Measurements from ENCODE around the gene RNF114.
"Not testable (repeated sequence)": the region's sequence is repeated elsewhere in the genome, so short reads cannot be mapped to it uniquely, and the experiment has no call there.

Gene RNF114

DNA sequence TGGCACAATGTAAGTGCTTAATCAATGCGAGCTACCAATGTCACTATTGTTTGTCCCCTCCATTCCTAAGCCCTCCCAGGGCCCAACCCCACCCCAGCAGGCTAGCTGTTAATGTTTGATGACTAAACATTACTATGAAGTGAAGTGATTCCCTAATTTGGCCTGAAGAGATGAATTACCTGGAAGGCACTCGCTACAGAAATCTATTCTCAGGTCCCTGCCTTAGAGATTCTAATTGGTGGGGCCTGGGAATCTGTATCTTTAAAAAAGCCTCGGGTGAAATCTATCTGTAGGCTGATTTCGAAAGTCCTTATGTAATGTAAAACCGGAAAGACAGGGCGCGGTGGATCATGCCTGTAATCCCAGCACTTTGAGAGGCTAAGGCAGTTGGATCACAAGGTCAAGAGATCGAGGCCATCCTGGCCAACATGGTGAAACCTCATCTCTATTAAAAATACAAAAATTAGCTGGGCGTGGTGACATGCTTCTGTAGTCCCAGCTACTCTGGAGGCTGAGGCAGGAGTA, 29.6 kb downstream of the RNF114 start:
- DNase-seq = no peak

DNA sequence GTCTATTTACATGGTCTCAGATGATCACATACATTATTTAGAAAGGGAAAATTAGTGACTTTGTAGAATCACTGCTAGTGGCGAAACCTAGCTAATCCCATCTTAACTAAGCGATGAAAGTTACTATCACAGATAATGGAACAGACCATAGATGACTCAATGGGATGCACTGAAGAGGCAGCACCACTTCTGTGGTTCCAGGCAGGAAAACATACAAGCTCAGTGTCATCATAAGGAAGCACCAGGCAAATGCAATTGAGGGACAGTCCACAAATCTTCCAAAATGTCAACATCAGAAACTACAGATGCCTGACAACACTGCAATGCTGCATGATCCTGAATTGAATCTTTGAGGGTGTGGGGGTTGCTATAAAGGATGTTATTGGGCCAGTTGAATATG, 30.7 kb downstream of the RNF114 start:
- DNase-seq = peak; percentile 35

DNA sequence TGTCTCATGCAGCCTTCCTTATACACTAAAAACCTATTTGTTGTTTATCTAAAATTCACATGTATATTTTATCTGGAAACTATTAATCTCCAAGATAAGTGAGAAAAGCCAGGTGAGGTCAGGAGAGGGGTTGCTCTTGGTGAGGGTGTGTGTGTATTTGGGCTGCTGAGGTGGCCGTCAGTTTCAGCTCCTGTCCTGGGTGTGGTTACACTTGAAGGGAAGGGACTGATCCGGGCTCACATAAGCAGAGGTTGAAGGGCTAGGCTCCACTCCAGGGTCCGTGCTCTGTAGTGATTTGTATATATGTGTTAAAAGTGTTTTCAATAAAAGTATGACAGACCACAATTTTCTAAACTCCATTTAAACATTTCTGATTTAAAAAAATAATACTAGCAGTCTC, 33.0 kb downstream of the RNF114 start:
- DNase-seq = no peak

DNA sequence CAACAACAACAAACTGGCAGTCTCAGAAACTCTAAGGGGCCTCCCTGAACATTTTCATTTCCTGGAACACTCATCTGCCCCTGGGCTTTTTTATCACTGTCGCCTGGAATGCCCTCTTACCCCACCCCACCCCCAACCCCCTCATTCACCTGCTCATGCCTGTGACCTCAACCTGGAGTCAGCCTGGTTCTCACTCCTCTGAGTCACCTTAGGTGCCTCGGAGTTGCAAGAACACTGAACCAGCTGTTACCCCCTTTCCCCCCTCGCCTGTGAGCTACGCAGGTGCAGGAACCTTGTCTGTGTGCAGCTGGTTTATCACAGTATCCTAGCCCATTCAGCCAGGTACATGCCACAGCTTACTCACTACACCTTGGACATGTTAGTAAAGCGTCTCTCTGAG, 33.7 kb downstream of the RNF114 start:
- no peak for DNase-seq

DNA sequence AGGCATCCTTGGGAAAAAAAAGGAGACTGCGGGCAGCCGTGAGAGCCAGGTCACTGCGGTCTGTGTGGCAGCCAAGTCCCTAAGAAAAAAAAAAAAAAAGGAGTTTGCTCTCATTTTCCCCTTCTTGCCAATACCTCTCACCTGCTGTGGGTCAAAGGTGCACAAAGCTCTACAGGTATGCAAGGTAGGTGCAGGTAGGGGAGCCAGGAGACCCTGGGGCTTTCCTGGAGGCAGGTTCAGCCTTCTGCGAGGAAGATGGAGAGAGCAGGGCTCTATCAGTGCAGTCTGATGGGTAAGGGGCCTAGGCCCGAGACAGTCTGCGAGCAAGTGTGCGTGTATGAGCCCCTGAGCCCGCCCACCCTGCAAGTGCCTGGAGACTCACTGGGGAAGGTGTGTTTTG, 34.3 kb downstream of the RNF114 start:
- no peak for DNase-seq

DNA sequence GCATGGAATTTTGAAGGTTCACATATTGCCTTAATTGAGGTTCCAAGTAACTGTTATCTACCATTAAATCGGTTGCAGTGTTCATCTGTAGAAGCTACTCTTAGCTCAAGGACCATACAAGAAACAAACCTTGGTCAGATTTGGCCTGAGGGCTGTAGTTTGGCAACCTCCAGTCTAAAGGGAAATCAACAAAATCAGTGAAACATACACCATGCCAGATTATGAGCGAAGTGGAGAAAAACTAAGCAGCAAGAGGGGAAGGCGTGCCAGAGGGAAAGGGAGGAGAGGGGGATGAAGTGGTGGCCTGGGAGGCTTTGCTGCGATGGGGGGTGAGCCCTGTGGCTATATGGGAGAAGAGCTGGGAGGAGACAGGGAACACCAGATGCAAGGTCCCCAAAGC, 37.8 kb downstream of the RNF114 start:
- no peak for DNase-seq

DNA sequence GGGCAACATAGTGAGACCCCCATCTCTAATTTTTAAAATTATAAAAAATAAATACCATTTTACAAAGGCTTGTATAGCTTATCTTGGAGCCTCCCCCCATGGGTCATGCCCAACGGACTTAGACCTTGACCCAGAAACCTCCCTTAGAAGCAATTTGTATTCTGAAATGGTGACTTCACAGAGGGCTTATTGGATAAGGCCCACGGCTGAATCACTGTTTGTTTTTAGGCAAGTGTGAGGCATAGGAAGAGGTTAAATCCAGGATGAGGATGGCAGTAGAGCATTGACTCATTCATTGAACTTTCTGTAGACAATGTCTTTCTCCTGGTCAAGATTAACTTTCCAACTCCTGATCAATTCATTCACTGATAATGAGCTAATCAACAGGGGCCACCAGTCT, 40.3 kb downstream of the RNF114 start:
- peak; percentile 54 for DNase-seq

DNA sequence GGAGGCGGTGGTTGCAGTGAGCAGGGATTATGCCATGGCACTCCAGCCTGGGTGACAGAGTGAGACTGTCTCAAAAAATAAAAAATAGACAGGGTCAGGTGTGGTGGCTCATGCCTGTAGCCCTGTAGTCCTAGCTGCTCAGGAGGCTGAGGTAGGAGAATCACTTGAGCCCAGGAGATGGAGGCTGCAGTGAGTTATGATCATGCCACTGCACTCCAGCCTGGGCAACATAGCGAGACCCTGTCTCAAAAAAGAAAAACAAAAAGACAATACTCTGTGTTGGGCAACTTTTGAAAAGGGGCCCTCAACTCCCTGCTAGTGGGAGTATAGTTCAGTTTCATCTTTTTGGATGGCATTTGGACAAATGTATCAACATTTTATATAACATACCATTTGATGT, 41.5 kb downstream of the RNF114 start:
- DNase-seq = not testable (repeated sequence)

DNA sequence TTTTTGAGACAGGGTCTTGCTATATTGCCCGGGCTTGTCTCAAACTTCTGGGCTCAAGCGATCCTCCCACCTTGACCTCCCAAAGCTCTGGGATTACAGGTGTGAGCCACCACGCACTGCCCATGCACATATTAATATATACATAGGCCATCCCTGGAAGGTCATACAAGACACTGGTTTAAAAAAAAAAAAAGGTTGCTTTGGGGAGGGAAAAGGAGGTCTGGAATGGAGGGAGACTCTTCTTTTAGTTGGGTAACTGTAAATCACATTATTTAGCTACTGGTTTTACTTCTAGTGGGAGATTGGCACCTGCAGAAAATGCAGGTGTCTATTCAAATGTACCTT, 42.5 kb downstream of the RNF114 start:
- no peak for DNase-seq

DNA sequence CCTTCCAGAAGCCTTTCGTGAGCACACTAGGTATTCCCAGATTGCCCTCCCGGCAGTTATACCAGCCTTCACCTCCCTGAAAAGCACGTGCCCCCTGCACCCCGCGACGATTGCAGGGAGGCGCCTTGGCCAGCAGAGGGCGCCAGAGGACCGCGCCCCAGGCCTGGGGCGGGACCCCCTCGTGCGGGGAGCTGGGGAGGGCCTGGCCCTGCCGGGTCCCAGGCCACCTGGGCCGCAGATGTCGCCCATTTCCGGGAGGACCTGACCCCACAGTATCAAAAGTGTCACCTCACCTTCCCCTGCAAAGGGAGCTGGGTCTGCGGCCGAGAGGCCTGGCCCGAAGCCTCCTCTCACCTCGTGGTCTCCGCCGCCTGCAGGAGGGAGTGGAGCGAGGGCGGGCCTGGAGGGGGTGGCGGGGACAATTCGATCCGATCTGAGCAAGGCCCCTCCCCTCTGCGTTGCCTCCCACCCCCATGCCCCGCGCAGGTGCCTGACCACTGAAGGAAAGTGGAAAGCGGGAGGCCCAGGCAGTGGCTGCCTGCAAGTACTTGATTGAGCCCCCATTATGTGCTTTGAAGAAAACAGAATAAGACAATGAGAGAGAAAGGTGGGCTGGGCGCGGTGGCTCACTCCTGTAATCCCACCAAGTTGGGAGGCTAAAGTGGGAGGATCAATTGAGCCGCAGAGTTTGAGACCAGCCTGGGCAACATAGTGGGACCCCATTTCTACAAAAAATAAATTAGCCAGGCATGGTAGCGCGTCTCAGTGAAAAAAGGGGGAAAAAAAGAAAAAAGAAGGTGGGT, 43.0 kb downstream of the RNF114 start:
- peak; percentile 40 for DNase-seq

DNA sequence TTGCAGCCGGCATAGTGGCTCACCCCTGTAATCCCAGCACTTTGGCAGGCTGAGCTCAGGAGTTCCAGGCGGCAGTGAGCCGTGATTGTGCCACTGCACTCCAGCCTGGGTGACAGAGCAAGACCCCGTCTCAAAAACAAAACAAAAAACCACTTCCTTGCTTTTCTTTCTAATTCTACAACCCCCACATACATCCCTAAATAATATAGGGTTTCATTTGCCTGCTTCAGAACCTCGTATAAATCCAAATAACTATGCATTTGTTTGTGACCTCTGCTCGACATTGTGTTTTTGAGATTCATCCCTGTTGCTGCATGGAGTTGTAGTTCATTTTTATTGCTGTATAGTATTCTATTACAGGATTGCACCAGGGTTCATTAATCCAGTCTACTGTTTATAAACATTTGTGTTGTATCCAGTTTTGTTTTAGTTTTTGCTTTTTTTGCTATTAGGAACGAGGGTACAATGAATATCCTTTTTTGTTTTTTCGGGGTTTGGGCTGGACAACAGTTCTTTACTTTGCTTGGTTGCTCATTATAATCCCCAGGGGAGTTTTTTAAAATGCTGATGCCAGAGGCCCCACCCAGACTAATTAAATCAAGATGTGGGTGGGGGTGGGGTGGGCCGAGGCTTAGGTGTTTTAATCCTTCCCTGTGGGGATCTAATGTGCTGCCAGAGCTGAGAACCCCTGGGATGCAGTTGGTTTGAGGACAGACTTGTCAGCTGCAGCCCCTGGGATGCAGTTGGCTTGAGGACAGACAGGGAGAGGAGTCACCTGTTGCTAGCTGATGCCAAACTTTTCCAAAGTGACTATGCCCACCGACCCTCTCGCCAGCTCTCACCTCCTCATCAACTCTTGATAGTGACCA, 44.2 kb downstream of the RNF114 start:
- DNase-seq = no peak

DNA sequence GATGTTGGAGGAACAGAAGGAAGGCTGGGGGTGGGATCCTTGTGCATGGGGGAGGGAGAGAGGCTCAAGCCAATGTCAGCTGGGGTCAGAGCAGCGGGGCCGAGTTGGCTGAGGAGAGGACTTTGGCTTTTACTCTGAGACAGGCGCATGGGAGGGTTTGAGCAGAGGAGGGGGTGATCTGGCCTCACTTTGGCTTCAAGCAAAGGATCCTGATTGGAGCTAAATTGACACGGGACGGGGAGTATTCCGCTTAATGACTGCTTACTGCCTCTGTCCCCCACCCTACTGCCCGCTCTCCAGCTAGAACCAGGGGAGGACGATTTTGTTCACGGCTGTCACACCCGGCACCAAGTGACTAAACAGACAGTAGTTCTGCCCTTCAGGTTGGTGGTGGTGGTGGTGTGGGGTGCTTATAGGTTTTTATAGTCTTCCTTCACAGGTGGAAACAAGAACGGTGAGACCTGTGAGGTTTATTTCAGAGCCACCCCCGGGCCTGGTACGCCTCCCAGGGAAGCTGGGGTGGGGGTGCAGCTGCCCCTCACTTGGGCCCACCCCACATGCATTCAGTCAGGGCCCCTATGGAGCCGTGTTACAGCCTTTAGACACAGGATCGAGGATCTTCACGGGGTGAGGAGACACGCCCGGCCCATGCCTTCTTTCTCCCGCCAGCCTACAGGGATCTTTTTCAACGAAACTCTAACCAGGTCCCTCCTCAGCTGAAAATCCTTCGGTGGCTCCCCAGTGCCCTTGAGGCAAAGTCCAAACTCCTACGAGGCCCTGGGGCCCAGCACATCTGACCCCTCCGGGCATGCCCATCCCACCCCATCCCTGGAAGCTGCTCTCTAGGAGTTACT, 45.2 kb downstream of the RNF114 start:
- DNase-seq = no peak

DNA sequence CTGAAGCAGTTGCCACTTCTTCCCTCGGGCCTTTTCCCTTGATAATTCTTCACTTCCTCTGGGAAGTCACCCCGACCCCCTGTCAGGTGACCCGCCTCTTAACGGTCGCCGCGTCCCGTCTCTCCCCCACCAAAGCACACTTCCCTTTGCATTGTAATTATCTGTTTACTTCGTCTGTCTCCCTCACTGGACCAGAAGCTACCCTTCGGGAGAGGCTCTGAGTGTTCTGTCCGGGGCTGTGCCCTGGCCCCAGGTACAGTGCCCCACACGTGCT, 45.8 kb downstream of the RNF114 start:
- DNase-seq = no peak

DNA sequence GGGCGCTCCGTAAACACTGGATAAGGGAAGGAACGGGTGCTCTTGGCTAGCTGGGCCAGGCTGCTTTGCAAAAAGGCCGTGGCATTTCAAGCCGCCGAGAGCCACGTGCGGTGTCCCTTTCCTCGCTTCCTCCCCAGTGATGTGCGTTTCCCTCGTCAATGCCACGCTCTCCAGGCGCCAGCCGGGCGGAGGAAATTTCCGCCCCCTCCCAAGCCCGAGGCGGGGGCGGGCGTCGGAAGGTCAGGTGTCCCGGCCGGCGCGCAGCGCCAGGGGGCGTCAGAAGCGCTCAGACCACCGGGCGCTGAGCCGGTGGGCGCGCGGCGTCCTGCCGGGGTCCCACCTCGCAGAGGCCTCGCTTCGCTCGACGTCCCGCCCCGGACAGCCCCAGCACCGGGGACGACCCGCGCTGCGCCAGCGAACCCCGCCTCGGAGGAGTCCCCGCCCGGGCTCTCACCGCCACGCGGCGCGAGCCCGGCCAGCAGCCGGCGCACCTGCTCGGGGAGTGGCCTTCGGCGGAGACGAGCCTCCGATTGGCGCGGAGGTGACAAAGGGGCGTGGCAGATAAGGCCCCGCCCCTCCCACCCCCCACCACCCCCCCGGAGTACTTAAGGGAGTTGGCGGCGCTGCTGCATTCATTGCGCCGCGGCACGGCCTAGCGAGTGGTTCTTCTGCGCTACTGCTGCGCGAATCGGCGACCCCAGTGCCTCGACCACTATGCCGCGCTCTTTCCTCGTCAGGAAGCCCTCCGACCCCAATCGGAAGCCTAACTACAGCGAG, 46.3 kb downstream of the RNF114 start, which contains the start of gene SNAI1:
SNAI1 (plus strand) TSS at position 635 of the 777 bp plus-strand sequence; CDS start at position 715, 80 bp downstream.
- DNase-seq = peak; percentile 75

DNA sequence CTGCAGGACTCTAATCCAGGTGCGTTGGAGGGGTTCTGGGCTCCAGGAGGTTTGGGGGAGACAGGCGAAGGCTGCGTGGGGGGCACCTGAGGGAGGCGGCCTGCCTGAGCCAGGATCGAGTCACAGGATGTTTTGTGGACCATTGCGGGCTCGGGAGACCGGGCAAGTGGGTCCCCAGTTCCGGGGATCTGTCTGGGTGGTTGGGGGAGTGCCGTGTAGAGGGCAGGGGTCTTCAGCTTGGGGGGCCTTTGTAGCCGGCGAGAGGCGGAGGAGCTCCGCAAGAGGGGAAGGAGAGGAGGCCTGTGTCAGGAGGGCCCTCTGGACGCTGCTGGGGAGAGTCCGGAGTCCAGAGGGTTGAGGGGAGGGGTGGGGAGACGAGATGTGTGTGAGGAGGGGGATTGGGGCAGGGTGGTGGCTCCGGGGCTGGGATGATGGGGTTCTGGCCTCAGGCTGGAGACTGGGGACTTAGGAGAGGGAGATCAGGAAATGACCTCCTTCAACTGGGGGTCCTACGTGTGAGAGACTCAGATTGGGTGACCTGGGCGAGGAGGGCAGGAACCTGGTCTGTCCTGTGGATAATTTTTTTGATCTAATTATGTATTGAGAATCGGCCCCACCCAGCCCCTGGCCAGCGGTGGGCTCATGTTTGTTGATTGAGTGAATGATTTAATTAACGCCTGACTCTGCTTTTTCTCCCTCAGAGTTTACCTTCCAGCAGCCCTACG, 47.1 kb downstream of the RNF114 start:
- no peak for DNase-seq

DNA sequence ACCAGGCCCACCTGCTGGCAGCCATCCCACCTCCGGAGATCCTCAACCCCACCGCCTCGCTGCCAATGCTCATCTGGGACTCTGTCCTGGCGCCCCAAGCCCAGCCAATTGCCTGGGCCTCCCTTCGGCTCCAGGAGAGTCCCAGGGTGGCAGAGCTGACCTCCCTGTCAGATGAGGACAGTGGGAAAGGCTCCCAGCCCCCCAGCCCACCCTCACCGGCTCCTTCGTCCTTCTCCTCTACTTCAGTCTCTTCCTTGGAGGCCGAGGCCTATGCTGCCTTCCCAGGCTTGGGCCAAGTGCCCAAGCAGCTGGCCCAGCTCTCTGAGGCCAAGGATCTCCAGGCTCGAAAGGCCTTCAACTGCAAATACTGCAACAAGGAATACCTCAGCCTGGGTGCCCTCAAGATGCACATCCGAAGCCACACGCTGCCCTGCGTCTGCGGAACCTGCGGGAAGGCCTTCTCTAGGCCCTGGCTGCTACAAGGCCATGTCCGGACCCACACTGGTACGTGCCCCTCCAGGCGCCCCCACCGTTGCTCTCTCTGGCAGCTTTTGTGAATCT, 47.7 kb downstream of the RNF114 start:
- DNase-seq = no peak

DNA sequence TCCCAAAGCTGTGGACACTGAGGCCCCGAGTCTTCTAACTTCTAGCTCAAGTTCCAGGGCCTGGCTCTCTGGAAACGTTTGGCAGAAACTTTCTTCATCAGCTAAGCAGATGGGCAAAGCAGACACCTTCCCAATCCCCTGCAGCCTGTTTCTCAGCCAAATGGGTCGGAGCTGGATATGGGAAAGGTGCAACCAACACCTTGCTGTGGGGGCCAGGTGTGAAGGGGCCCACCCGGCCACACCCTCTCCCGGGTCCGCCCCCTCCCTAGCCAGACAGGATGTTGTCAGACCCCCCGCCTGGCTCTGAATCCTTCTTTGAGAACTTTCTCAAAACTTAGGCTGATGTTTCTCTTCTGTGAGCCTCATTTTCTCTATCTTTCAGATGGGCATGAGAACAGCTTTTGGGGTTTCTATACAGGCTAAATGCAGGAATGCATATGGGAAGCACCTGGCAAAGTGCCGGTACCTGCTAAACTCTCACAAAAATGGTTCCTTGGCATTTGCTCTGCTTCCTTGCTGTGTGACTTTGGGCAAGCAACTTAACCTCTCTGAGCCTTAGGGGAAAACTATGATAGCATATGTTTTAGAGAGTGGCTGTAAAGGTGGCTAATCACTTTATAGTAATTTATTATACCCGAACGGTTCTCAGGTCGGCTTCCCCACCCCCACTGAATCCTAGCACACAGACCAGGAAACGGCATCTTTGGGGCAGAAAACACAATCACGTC, 48.4 kb downstream of the RNF114 start:
- no peak for DNase-seq

DNA sequence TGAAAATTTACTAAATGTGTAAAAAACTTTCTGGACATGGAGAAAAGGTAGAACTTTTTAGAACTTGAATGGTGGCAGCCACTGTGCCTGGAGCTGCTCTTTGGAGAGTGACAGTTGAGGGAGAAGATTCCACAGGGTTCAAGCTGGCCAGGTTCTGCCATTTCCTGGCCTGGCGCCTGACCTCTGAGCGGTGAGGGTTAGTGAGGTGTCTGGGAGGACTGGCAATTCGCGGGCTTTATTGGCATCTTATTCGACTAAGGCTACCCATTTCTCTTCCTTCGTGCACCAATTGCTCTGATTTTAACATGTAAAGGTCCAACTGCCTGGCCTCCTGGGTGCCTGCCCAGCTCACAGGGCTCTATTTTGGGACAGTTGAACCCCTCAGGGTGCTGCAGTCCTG, 49.0 kb downstream of the RNF114 start:
- no peak for DNase-seq

DNA sequence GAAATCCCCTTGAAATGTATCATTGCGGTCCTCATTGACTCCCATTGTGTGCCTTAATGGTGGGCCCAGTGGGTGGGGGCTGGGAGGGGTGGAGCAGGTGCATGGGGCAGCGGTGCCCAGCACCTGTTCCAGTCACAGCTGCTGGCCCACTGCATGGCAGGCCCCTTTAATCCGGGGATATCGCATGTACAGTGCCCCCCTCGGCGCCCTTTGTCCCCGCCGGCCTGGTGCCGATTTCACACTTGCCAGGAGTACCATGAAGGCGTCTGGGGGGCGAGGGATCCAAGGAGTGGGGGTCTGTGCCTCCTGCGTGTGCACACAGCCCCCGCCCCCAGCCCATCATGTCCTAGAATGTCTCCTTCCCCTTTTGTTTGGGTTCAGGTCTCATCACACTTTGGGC, 49.4 kb downstream of the RNF114 start:
- no peak for DNase-seq

DNA sequence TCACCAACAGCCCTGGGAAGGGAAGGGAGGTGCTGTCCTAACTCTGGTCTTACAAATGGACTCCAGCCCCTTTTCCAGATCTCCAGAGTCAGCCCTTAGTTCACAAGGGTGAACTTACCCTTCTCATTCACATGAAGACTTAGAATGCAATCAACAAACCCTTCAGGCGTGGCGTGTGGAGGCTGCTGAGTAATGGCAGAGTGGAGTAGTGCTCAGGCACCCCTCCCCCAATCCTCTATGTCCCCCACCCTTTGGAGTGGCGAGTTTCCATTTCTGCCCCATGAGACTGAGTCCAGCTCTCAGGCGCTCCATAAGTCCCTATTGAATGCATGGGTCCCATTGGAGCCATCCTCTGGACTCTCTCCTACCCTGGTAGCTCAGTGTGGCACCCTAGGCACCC, 49.9 kb downstream of the RNF114 start:
- no peak for DNase-seq

Measured in fibroblast of skin of back (primary cell).